ENCODE data around the gene TMEM259. TPM values are rescaled to one million over a fixed set of nuclear protein-coding genes. Genes with fewer than 3 reads are reported as not detected.
A peak's percentile ranks its signal among the peaks of the same experiment; 100 is the strongest.

TMEM259 gene
- total RNA-seq, 2 experiments from 2014 or later: 388 to 390 TPM

GRCh38 chr19:1060689-1061088 is 39.8 kb upstream of the TMEM259 start:
- Mint-ChIP-seq H3K27ac (no peak overlapping the region), H3K4me3 (no peak overlapping the region), H3K4me1 (ENCODE audit: low read depth) (peaks cover 53% of the 10 kb centered on the region), H3K27me3 (no peaks in the 10 kb centered on the region), H3K9me3 (no peaks in the 10 kb centered on the region), H3K36me3 (ENCODE audit: low read depth) (peaks cover 43% of the 10 kb centered on the region)
- ATAC-seq (ENCODE audit: poor library complexity) (no peak), DNase-seq (no peak)
- H3K4me3 ChIP-seq (ENCODE audit: low read length): no peak overlapping the region
- peaks cover 6 to 17% of the 10 kb centered on the region in 2 experiments for H3K9me3 ChIP-seq (ENCODE audit: control insufficient read depth in 1 of 2, insufficient read depth in 1 of 2, low read length in 2 of 2)
- CTCF ChIA-PET: no interaction called here
- intact Hi-C loops (cut with DNase I, micrococcal nuclease): no loop called here
- peaks cover 21% of the 10 kb centered on the region for H3K36me3 ChIP-seq (ENCODE audit: insufficient read depth, low read length)
- no peak for TF ChIP-seq CTCF (IDR thresholded peaks at IDR 0.05)
- H3K27ac ChIP-seq (ENCODE audit: low read depth in 1 of 2, low read length in 2 of 2): no peak overlapping the region
- no peaks in the 10 kb centered on the region for H3K27me3 ChIP-seq (ENCODE audit: control insufficient read depth in 1 of 2, insufficient read depth in 2 of 2, low read length in 2 of 2)
- POLR2A ChIA-PET: interaction anchor here (1.5 to 5.1 kb wide), 2 partner anchors 19 to 27 kb away, joined by 4 to 53 read pairs; no protein-coding TSS in a partner anchor
- H3K4me1 ChIP-seq (ENCODE audit: insufficient read depth, low read length): peaks cover 58% of the 10 kb centered on the region

- Mint-ChIP-seq H3K4me3 (no peak overlapping the region), H3K36me3 (ENCODE audit: low read depth) (peaks cover 57% of the 10 kb centered on the region), H3K4me1 (ENCODE audit: low read depth) (peaks cover 29% of the 10 kb centered on the region), H3K27ac (peak overlapping the region; percentile 36), H3K9me3 (no peaks in the 10 kb centered on the region), H3K27me3 (no peaks in the 10 kb centered on the region)
- intact Hi-C loops (cut with DNase I, micrococcal nuclease): no loop called here
- Histone ChIP-seq H3K4me1 (ENCODE audit: insufficient read depth, low read length) (peaks cover 32% of the 10 kb centered on the region), H3K36me3 (ENCODE audit: insufficient read depth, low read length) (peaks cover 40% of the 10 kb centered on the region), H3K27ac (ENCODE audit: low read depth in 1 of 2, low read length in 2 of 2) (peak overlapping the region in 1 of 2 donors; percentile 22), H3K9me3 (ENCODE audit: control insufficient read depth in 1 of 2, insufficient read depth in 1 of 2, low read length in 2 of 2) (peaks cover 6 to 17% of the 10 kb centered on the region in 2 experiments), H3K4me3 (ENCODE audit: low read length) (no peak overlapping the region), H3K27me3 (ENCODE audit: control insufficient read depth in 1 of 2, insufficient read depth in 2 of 2, low read length in 2 of 2) (no peaks in the 10 kb centered on the region)
- ATAC-seq (ENCODE audit: poor library complexity): no peak
- ChIA-PET CTCF (interaction anchor here (0.9 kb wide), 1 partner anchor 9 kb away, joined by 3 read pairs; the partner anchor contains the start of gene ARHGAP45), POLR2A (interaction anchor here (0.7 to 6.1 kb wide), 10 partner anchors 9 to 211 kb away, joined by 3 to 53 read pairs (median 6); partner anchors contain the start of genes ABCA7, ARHGAP45, CIRBP and GPX4)
- peak in 1 of 14 experiments; percentile 55 for DNase-seq
- TF ChIP-seq CTCF (IDR thresholded peaks at IDR 0.05): no peak
These were observed 37.2 kb upstream of the TMEM259 start for GRCh38 chr19:1058112-1058511.

- H3K4me3 ChIP-seq (ENCODE audit: low read length): no peak overlapping the region
- peaks cover 6 to 17% of the 10 kb centered on the region in 2 experiments for H3K9me3 ChIP-seq (ENCODE audit: control insufficient read depth in 1 of 2, insufficient read depth in 1 of 2, low read length in 2 of 2)
- Mint-ChIP-seq H3K4me1 (ENCODE audit: low read depth) (peaks cover 32% of the 10 kb centered on the region), H3K27me3 (no peaks in the 10 kb centered on the region), H3K27ac (peak overlapping the region; percentile 36), H3K9me3 (no peaks in the 10 kb centered on the region), H3K36me3 (ENCODE audit: low read depth) (peaks cover 60% of the 10 kb centered on the region), H3K4me3 (no peak overlapping the region)
- ChIA-PET POLR2A (interaction anchor here (0.7 to 6.1 kb wide), 9 partner anchors 10 to 212 kb away, joined by 3 to 53 read pairs (median 6); partner anchors contain the start of genes ABCA7, ARHGAP45, CIRBP and GPX4), CTCF (interaction anchor here (0.9 to 1.2 kb wide), 2 partner anchors 10 to 56 kb away, joined by 3 read pairs; partner anchors contain the start of gene ARHGAP45)
- DNase-seq (peak in 8 of 14 experiments; percentile 41 to 79 (median 58)), ATAC-seq (ENCODE audit: poor library complexity) (peak; percentile 79)
- intact Hi-C loops (cut with DNase I, micrococcal nuclease): no loop called here
- peak; percentile 46 for TF ChIP-seq CTCF (IDR thresholded peaks at IDR 0.05)
- H3K27ac ChIP-seq (ENCODE audit: low read depth in 1 of 2, low read length in 2 of 2): peak overlapping the region in 1 of 2 donors; percentile 22
- H3K27me3 ChIP-seq (ENCODE audit: control insufficient read depth in 1 of 2, insufficient read depth in 2 of 2, low read length in 2 of 2): no peaks in the 10 kb centered on the region
- H3K4me1 ChIP-seq (ENCODE audit: insufficient read depth, low read length): peaks cover 30% of the 10 kb centered on the region
- peaks cover 41% of the 10 kb centered on the region for H3K36me3 ChIP-seq (ENCODE audit: insufficient read depth, low read length)
These were observed 36.4 kb upstream of the TMEM259 start for GRCh38 chr19:1057176-1057855.

Data from CD4-positive, alpha-beta T cell (primary cell).